Breast epithelium (tissue), 4 donors: Measurements from ENCODE around the gene EWSR1. TPM values are rescaled to one million over a fixed set of nuclear protein-coding genes. Genes with fewer than 3 reads are reported as not detected.

Experiments
- DNase-seq, 2 donors: peaks; one replicate each; pipeline ENCODE4 v3.0.0-alpha.2; 2019; ENCODE audit warnings: low spot score in 2 of 2
- H3K27ac ChIP-seq, 2 donors: fragments of 200-600 bp; sonication (generic) in 1 of 2; one replicate each; pipeline ENCODE4 v1.5.1; 2016 to 2019; ENCODE audit warnings: mild to moderate bottlenecking in 1 of 2
- H3K27me3 ChIP-seq, 2 donors: fragments of 200-600 bp; sonication (generic) in 1 of 2; one replicate each; pipeline versions ENCODE4 v1.5.1 to v1.6.0; 2017 to 2019; ENCODE audit warnings: control low read depth in 1 of 2, mild to moderate bottlenecking in 1 of 2
- H3K36me3 ChIP-seq: fragments of 200-600 bp; one replicate; pipeline ENCODE4 v1.5.1; 2019
- H3K4me1 ChIP-seq, 2 donors: fragments of 200-600 bp; sonication (generic); one replicate each; pipeline ENCODE4 v1.5.1; 2016 to 2019; ENCODE audit warnings: control low read depth in 1 of 2
- H3K4me3 ChIP-seq, 3 donors: fragments of 200-600 bp; sonication (generic); 1 replicate in 2 of 3; 2 replicates in 1 of 3; pipeline ENCODE4 v1.5.1; 2016 to 2019; ENCODE audit warnings: mild to moderate bottlenecking in 3 of 3, moderate library complexity in 2 of 3
- H3K9me3 ChIP-seq, 2 donors: fragments of 200-600 bp; sonication (generic) in 1 of 2; one replicate each; pipeline ENCODE4 v1.5.1; 2016 to 2019; ENCODE audit warnings: control low read depth in 1 of 2
- CTCF ChIP-seq, 3 donors: fragments of 450-650 bp; IDR thresholded peaks; one replicate each; pipeline ENCODE4 v1.5.1; 2016 to 2017; ENCODE audit warnings: antibody characterized with exemption in 3 of 3, mild to moderate bottlenecking in 3 of 3, moderate library complexity in 3 of 3
- POLR2A ChIP-seq: fragments of 450-650 bp; IDR thresholded peaks from one replicate; pipeline ENCODE4 v1.6.1; 2016; ENCODE audit warnings: antibody characterized with exemption, mild to moderate bottlenecking, moderate library complexity
- POLR2AphosphoS5 ChIP-seq, 3 donors: sonication (generic); formaldehyde crosslinking; IDR thresholded peaks; one replicate each; pipeline ENCODE4 v1.6.1; 2017; ENCODE audit warnings: antibody characterized with exemption in 3 of 3
- intact Hi-C: fragments of 100-400 bp; cut with DNase I; formaldehyde crosslinking; loops from one replicate; pipeline ENCODE4 v1.15.1; 2023; ENCODE audit warnings: low total_unique reads
- total RNA-seq, 3 donors: library from RNA; depleted of rRNA; stranded (reverse); fragments of >200 nt; gene quantifications; one replicate each; pipeline ENCODE4 v1.1.0, GENCODE V29; 2016

The EWSR1 gene
- total RNA-seq, 3 donors from 2014 or later = 165 to 224 (median 220) TPM

DNA sequence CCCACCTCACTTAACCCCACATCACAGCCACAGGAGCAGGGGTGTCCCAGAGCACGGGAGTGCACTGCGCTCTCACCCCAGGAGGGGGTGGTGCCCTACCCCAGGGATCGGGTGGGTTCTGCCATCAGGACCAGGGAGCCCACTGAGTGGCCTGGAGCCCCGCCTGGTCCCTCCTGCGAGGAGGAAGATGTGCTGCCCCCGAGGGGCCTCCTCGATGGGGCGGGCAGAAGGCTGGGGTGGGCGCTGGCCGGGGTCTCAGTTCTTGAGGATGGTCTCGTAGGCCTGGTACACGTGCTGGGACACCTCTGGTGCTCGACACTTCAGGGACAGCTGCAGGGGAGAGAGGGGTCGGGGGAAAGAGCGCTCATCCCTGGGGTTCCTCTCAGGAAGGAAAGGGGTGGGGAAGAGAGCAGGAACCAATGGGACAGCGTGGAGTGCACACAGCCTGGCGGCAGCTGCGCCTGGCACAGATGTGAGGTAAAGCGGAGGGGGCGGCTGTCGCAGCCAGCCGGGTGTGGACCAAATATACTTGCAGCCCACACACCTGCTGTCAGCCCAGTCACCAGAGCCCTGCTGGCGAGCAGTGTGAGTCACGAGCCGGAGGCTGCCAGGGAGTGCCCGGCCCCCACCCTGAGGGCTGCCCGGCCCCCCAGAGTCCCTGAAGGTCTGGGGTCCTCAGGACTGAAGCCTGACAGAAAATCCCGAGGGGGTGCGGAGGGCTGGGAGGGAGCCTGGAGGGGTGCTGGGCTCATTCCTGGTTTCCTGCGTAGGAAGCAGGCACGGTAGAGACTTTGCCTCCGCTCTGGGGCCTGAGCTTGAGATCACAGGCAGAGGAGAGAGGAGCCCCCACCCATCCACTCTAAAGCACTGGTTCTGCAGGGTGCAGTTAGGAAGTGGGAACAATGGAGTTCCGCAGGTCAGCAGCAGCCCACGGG lies 60.8 kb downstream of the EWSR1 start:
- DNase-seq = no peak
- Histone ChIP-seq H3K27ac (no peak overlapping the region), H3K4me1 (peaks cover 0 to 9% of the 10 kb centered on the region in 2 donors), H3K27me3 (no peaks in the 10 kb centered on the region), H3K4me3 (no peak overlapping the region), H3K36me3 (no peaks in the 10 kb centered on the region), H3K9me3 (no peaks in the 10 kb centered on the region)
- intact Hi-C loops = no loop called here
- TF ChIP-seq POLR2AphosphoS5 (IDR thresholded peaks at IDR 0.05) = no peak

- TF ChIP-seq CTCF (IDR thresholded peaks at IDR 0.05) = no peak
- TF ChIP-seq POLR2AphosphoS5 (IDR thresholded peaks at IDR 0.05) = no peak
- TF ChIP-seq POLR2A = no peak
- intact Hi-C loops = no loop called here
- no peaks in the 10 kb centered on the region for H3K36me3 ChIP-seq
- H3K4me1 ChIP-seq = peaks cover 0 to 9% of the 10 kb centered on the region in 2 donors
- DNase-seq = no peak
- no peak overlapping the region for H3K4me3 ChIP-seq
- H3K27ac ChIP-seq = no peak overlapping the region
- H3K27me3 ChIP-seq = no peaks in the 10 kb centered on the region
- H3K9me3 ChIP-seq = no peaks in the 10 kb centered on the region
Measured at GRCh38 chr22:29329581-29329980, 61.5 kb downstream of the EWSR1 start.

DNA sequence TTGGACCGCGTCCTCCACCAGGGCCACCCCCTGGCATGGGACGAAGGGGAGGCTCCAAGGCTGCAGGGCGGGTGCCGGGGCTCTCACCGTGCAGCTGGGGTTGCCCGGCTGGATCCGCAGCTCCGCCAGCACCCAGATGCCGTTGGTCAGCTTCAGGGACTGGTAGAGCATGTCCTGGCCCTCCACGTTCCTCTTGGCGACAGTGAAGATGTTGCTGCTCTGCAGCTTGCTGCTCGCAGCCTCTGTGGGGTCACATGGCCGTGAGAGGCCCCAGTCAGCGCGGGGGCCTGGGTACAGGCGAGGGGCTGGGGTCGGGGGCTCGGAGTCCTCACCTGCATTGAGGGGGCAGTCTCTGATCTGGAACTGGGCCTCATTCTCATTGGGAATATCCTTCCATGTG lies 62.2 kb downstream of the EWSR1 start:
- peaks cover 0 to 9% of the 10 kb centered on the region in 2 donors for H3K4me1 ChIP-seq
- no peaks in the 10 kb centered on the region for H3K9me3 ChIP-seq
- DNase-seq = no peak
- peak overlapping the region in 1 of 2 donors; percentile 38 for H3K27ac ChIP-seq
- H3K27me3 ChIP-seq = no peaks in the 10 kb centered on the region
- TF ChIP-seq POLR2A (no peak), POLR2AphosphoS5 (IDR thresholded peaks at IDR 0.05) (no peak), CTCF (IDR thresholded peaks at IDR 0.05) (no peak)
- no peaks in the 10 kb centered on the region for H3K36me3 ChIP-seq
- intact Hi-C loops = no loop called here
- no peak overlapping the region for H3K4me3 ChIP-seq

DNA sequence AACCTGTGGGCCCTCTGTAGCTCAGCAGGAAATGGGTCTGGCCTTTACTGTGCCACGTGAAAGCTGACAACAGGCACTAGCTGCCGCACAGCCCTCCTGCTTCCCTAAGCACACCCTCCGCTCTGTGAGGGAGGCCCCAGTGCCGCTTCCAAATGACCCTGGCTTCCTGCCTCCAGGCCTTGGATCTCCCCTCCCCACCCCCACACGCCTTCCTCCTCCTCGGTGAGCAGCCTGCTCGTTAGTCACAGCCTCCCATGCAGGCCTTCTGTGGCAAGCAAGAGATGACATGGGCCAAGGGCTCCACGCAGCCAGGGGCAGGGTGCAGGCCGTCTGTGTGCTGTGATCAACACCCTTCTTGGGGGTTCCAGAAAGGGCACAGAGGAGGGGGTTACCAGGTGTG lies 62.7 kb downstream of the EWSR1 start:
- Histone ChIP-seq H3K27me3 (no peaks in the 10 kb centered on the region), H3K9me3 (no peaks in the 10 kb centered on the region), H3K4me1 (peaks cover 0 to 9% of the 10 kb centered on the region in 2 donors), H3K36me3 (no peaks in the 10 kb centered on the region), H3K4me3 (no peak overlapping the region), H3K27ac (peak overlapping the region in 1 of 2 donors; percentile 38)
- no peak for DNase-seq
- TF ChIP-seq POLR2AphosphoS5 (IDR thresholded peaks at IDR 0.05) (no peak), CTCF (IDR thresholded peaks at IDR 0.05) (no peak), POLR2A (no peak)
- intact Hi-C loops = no loop called here

- H3K4me3 ChIP-seq = no peak overlapping the region
- no peaks in the 10 kb centered on the region for H3K27me3 ChIP-seq
- peak overlapping the region in 1 of 2 donors; percentile 38 for H3K27ac ChIP-seq
- no peaks in the 10 kb centered on the region for H3K9me3 ChIP-seq
- intact Hi-C loops = no loop called here
- H3K4me1 ChIP-seq = peaks cover 0 to 11% of the 10 kb centered on the region in 2 donors
- no peak for TF ChIP-seq CTCF (IDR thresholded peaks at IDR 0.05)
- no peak for TF ChIP-seq POLR2AphosphoS5 (IDR thresholded peaks at IDR 0.05)
- no peak for TF ChIP-seq POLR2A
- no peak for DNase-seq
- no peaks in the 10 kb centered on the region for H3K36me3 ChIP-seq
Measured at GRCh38 chr22:29331213-29331612, 63.1 kb downstream of the EWSR1 start.
